Measurements from ENCODE around the gene HHATL. TPM values are rescaled to one million over a fixed set of nuclear protein-coding genes. Genes with fewer than 3 reads are reported as not detected.

HHATL gene
- total RNA-seq, 1 experiment from 2014 or later = not detected

- TSS peak; percentile 38 for BruUV-seq (replicated peaks)
These were observed 54.7 kb downstream of the HHATL start for GRCh38 chr3:42647821-42648459.

More at GRCh38 chr3:42647821-42648459, 54.7 kb downstream of the HHATL start:
- Histone ChIP-seq H3K27me3 (replicated peaks; ENCODE audit: insufficient read depth, low read depth, low read length, poor library complexity) (no peaks in the 10 kb centered on the region), H3K9me3 (ENCODE audit: low read depth, low read length, poor library complexity, severe bottlenecking) (no peaks in the 10 kb centered on the region), H3K4me3 (ENCODE audit: low read depth, low read length, poor library complexity, severe bottlenecking) (no peak overlapping the region), H3K27ac (ENCODE audit: low read depth, low read length, poor library complexity, severe bottlenecking) (no peak overlapping the region), H3K36me3 (ENCODE audit: insufficient read depth, low read length, poor library complexity, severe bottlenecking) (peaks cover 30% of the 10 kb centered on the region), H3K4me1 (ENCODE audit: insufficient read depth, low read length, poor library complexity, severe bottlenecking) (no peaks in the 10 kb centered on the region)
- DNase-seq (ENCODE audit: low spot score) = no peak
- no peak for TF ChIP-seq EZH2 (IDR thresholded peaks at IDR 0.05; ENCODE audit: borderline replicate concordance, low read depth, low read length, poor library complexity, severe bottlenecking)
- TF ChIP-seq CTCF (conservative IDR thresholded peaks at IDR 0.05; ENCODE audit: low read depth, low read length) = no peak
- CTCF ChIA-PET = no interaction called here
- intact Hi-C loops (cut with micrococcal nuclease; ENCODE audit: unreplicated experiment) = no loop called here
- POLR2A ChIA-PET (ENCODE audit: low non-redundant PET) = no interaction called here

Other genes with a start within 250 kb of the HHATL start
- gene VIPR1, start 200.2 kb downstream of the HHATL start, total RNA-seq (2021) = 0.26 and 0.31 TPM in 2 replicates
- gene SEC22C, start 120.8 kb downstream of the HHATL start, total RNA-seq (2021) = 28.9 and 29.5 TPM in 2 replicates
- gene SS18L2, start 111.9 kb downstream of the HHATL start, total RNA-seq (2021) = 13.5 and 14.9 TPM in 2 replicates
- gene NKTR, start 102.1 kb downstream of the HHATL start, total RNA-seq (2021) = 44.8 and 53.1 TPM in 2 replicates
- 4.4 and 4.5 TPM in 2 replicates for gene ZBTB47, start 49.1 kb downstream of the HHATL start, total RNA-seq (2021)
- gene KLHL40, start 17.3 kb downstream of the HHATL start, total RNA-seq (2021) = not detected in 2 replicates
- gene CCDC13, start 70.5 kb upstream of the HHATL start, total RNA-seq (2021) = 0.55 TPM in 1 of 2 replicates, not detected in the other
- 40.9 and 50.6 TPM in 2 replicates for gene HIGD1A, start 101.7 kb upstream of the HHATL start, total RNA-seq (2021)
- gene ACKR2, start 106.6 kb upstream of the HHATL start, total RNA-seq (2021) = not detected in 2 replicates
- gene CYP8B1, start 173.1 kb upstream of the HHATL start, total RNA-seq (2021) = not detected in 2 replicates
- gene ZNF662, start 203.3 kb upstream of the HHATL start, total RNA-seq (2021) = not detected in 2 replicates